ENCODE results near the gene RWDD2A. TPM values are rescaled to one million over a fixed set of nuclear protein-coding genes. Genes with fewer than 3 reads are reported as not detected.
"Not testable (repeated sequence)": the region's sequence is repeated elsewhere in the genome, so short reads cannot be mapped to it uniquely, and the experiment has no call there.

Gene RWDD2A
- total RNA-seq, 1 donor from 2014 or later: 1.3 TPM

DNA sequence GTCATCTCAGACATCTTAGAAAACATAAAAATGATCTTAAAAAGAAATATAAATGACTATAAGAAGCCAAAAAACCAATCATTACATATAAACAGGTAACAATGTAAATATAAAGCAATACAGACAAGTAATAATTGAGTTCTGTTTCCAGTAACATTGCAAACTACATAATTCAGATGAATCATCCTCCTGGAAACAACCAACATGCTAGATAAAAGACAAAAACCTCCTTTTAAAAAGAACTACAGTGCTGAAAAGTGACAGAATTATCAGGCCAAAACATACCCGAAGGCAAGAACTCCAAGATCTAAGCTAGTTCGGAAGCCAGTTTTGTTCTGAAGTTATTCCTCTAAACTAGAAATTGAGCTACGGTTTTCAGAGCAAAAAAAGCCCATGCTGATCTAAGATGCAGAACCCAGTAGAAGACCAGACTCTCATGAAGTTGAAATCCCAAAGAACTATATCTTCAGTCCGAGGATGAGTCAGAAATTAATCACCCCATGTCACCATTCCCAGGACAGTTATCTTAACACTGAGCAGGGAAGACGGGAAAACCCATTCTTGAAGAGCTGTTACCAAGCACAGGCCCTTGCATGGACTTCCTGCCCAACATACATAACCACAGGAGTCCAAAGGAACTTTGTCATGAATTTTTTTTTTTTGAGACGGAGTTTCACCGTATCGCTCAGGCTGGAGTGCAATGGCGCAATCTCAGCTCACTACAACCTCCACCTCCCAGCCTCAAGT is 9.9 kb upstream of the RWDD2A start:
- no peaks in the 10 kb centered on the region for H3K27me3 Mint-ChIP-seq (ENCODE audit: insufficient read depth)
- intact Hi-C loops (cut with micrococcal nuclease): no loop called here
- no peak overlapping the region for H3K27ac Mint-ChIP-seq
- H3K4me1 Mint-ChIP-seq (ENCODE audit: low read depth): peaks cover 5% of the 10 kb centered on the region
- no peak overlapping the region for H3K4me3 Mint-ChIP-seq
- H3K9me3 Mint-ChIP-seq: no peaks in the 10 kb centered on the region
- no peak for DNase-seq (ENCODE audit: low spot score)
- H3K36me3 Mint-ChIP-seq (ENCODE audit: low read depth): peaks cover 34% of the 10 kb centered on the region

DNA sequence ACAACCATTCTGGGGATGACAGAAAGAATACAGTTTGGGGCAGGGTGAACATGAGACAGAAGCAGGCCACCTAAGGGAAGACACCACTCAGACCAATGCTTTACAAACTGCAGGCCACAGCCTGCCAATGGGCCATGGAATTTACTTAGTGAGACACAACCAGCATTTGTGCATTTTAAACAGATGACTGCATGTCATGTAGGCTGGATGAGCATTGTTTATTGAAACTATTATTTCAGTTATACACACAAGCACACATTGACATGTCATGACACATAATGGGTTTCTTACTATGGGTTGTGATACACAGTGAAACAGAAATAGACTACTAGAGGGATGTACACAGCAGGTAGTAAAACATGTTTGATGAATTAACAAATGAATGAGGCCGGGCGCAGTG is 8.1 kb upstream of the RWDD2A start:
- Mint-ChIP-seq H3K36me3 (ENCODE audit: low read depth) (peaks cover 36% of the 10 kb centered on the region), H3K4me1 (ENCODE audit: low read depth) (peaks cover 10% of the 10 kb centered on the region)
- intact Hi-C loops (cut with micrococcal nuclease): no loop called here

DNA sequence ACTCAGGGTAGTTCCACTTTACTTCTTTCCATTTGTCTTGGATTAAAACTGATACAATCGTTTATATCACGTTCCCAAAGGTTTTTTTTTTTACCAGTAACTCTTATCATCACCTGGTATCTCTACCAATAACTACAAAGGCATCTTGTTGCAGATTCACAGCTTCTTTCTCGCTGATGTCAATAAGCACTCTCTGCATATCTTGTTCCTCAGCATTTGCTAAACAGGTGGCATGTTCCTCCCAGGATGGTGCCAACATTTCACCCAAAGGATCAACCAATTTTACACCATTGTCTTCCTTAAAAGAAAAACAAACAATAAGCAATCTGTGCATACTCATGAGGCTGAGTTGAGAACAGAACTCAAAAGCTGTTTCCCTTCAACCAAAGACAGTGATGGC is 4.7 kb upstream of the RWDD2A start:
- intact Hi-C loops (cut with micrococcal nuclease): no loop called here
- DNase-seq (ENCODE audit: low spot score): no peak
- H3K27ac Mint-ChIP-seq: no peak overlapping the region
- no peaks in the 10 kb centered on the region for H3K9me3 Mint-ChIP-seq
- peaks cover 21% of the 10 kb centered on the region for H3K4me1 Mint-ChIP-seq (ENCODE audit: low read depth)
- no peaks in the 10 kb centered on the region for H3K27me3 Mint-ChIP-seq (ENCODE audit: insufficient read depth)
- H3K4me3 Mint-ChIP-seq: no peak overlapping the region
- H3K36me3 Mint-ChIP-seq (ENCODE audit: low read depth): peaks cover 15% of the 10 kb centered on the region

More for the DNA sequence above, 8.1 kb upstream of the RWDD2A start:
- DNase-seq (ENCODE audit: low spot score): no peak
- Mint-ChIP-seq H3K27ac (no peak overlapping the region), H3K9me3 (no peaks in the 10 kb centered on the region), H3K4me3 (no peak overlapping the region), H3K27me3 (ENCODE audit: insufficient read depth) (no peaks in the 10 kb centered on the region)

DNA sequence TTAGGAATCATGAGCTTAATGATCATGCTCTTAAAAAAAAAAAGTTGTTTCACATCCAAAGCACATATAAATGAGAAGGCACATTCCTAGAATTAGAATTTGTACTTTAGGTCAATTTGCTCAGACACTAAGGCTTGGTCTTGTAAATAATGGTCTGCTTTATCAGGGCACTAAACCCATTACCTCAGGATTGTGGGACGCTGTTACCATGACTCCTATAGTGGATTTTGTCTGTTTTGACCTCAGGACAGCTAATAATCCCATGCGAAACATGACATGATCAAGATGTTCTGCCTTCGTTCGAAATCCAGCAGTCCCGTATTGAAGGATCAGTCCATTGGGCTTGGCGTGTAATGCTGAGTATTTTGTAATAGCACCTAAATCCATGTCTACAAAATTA is 2.5 kb upstream of the RWDD2A start:
- no peak for DNase-seq (ENCODE audit: low spot score)
- H3K9me3 Mint-ChIP-seq: no peaks in the 10 kb centered on the region
- H3K27me3 Mint-ChIP-seq (ENCODE audit: insufficient read depth): peaks cover 2% of the 10 kb centered on the region
- H3K4me3 Mint-ChIP-seq: peak overlapping the region; percentile 61
- no peak overlapping the region for H3K27ac Mint-ChIP-seq
- intact Hi-C loops (cut with micrococcal nuclease): loop anchor here (10.0 kb wide), 2 partner anchors 664 to 1436 kb away; partner anchors contain the start of genes CYB5R4, RIPPLY2 and TENT5A
- H3K4me1 Mint-ChIP-seq (ENCODE audit: low read depth): peaks cover 34% of the 10 kb centered on the region
- peaks cover 11% of the 10 kb centered on the region for H3K36me3 Mint-ChIP-seq (ENCODE audit: low read depth)

DNA sequence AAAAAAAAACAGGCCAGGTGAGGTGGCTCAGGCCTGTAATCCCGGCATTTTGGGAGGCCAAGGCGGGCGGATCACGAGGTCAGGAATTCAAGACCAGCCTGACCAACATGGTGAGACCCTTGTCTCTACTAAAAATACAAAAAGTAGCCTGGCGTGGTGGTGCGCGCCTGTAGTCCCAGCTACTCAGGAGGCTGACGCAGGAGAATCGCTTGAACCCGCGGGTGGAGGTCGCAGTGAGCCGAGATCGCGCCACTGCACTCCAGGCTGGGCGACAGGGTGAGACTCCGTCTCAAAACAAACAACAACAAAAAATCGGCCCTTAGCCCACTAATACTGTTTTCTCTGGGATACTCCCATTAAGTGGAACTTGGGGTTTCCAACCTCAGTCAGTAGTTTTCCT is 1.2 kb upstream of the RWDD2A start:
- not testable (repeated sequence) for H3K27me3 Mint-ChIP-seq (ENCODE audit: insufficient read depth); DNase-seq (ENCODE audit: low spot score); H3K27ac Mint-ChIP-seq; H3K36me3 Mint-ChIP-seq (ENCODE audit: low read depth); H3K9me3 Mint-ChIP-seq
- intact Hi-C loops (cut with micrococcal nuclease): loop anchor here (2.0 to 10.0 kb wide), 3 partner anchors 663 to 1437 kb away; partner anchors contain the start of genes CYB5R4, IBTK, RIPPLY2 and TENT5A
- H3K4me3 Mint-ChIP-seq: peak overlapping the region; percentile 98
- H3K4me1 Mint-ChIP-seq (ENCODE audit: low read depth): peaks cover 38% of the 10 kb centered on the region

DNA sequence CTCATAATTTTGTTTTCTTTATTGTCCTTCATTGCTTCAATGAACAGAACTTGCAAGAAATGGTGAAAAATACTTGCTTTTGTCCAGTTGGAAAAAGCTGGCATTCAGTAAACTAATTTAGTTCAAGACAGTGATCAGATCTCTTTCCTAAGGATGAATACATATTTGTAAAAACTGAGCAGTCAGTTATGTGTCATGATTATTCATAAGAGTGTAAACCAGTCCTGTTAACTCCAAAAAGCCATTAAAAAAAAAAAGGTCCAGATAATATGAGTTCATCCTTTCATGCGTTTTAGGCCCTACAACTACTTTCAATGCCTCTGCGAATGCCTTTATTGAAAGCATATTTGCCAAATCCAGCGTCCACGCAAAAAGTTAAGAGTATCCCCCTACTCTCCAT is 701 bp upstream of the RWDD2A start:
- peaks cover 2% of the 10 kb centered on the region for H3K27me3 Mint-ChIP-seq (ENCODE audit: insufficient read depth)
- intact Hi-C loops (cut with micrococcal nuclease): loop anchor here (2.0 to 10.0 kb wide), 3 partner anchors 662 to 1438 kb away; partner anchors contain the start of genes CYB5R4, IBTK, RIPPLY2 and TENT5A
- peaks cover 38% of the 10 kb centered on the region for H3K4me1 Mint-ChIP-seq (ENCODE audit: low read depth)
- H3K9me3 Mint-ChIP-seq: no peaks in the 10 kb centered on the region
- H3K36me3 Mint-ChIP-seq (ENCODE audit: low read depth): peaks cover 7% of the 10 kb centered on the region
- no peak for DNase-seq (ENCODE audit: low spot score)
- H3K4me3 Mint-ChIP-seq: peak overlapping the region; percentile 98
- H3K27ac Mint-ChIP-seq: peak overlapping the region; percentile 94

DNA sequence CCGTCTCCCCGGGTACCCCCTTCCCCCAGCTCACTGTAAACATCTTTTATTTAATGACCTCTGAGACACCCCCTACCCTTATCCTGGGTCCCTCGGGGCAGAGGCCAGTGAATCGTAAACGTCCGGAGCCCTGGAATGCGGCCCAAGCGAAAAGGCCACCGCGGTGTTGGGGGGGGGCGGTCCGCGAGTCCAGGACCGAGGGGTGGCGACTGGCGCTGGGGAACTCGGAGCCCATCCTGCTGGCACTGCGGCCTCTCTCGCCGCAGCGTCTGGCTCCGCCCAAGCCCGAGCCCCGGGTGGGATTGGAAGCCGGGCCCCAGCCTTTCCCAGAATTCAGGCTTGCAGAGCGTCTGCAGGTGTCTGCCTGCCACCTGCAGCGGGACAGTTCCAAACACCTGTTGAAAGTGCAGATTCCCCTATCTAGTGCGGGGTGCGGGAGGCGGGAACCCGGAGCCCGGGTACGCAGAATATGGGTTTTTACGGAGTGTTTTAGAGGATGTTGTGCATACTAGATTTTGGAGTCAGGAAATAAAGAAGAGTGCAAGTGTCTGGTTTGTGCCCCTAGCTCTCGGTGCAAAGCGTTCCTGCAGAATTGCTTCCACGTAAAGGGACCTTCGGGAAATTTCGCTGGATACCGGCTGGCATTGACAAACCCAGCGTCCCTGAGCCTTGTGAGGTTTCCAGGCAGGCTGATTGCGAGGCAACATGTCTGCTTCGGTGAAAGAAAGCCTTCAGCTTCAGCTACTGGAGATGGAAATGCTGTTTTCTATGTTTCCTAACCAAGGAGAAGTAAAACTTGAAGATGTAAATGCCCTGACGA is 800 bp downstream of the RWDD2A start:
- Mint-ChIP-seq H3K9me3 (no peaks in the 10 kb centered on the region), H3K36me3 (ENCODE audit: low read depth) (peaks cover 7% of the 10 kb centered on the region), H3K4me3 (peak overlapping the region; percentile 98), H3K4me1 (ENCODE audit: low read depth) (peaks cover 36% of the 10 kb centered on the region), H3K27me3 (ENCODE audit: insufficient read depth) (peaks cover 2% of the 10 kb centered on the region), H3K27ac (no peak overlapping the region)
- peak; percentile 5 for DNase-seq (ENCODE audit: low spot score)
- intact Hi-C loops (cut with micrococcal nuclease): loop anchor here (1.0 to 10.0 kb wide), 5 partner anchors 21 to 1439 kb away; partner anchors contain the start of genes CYB5R4, DOP1A, IBTK and RIPPLY2

DNA sequence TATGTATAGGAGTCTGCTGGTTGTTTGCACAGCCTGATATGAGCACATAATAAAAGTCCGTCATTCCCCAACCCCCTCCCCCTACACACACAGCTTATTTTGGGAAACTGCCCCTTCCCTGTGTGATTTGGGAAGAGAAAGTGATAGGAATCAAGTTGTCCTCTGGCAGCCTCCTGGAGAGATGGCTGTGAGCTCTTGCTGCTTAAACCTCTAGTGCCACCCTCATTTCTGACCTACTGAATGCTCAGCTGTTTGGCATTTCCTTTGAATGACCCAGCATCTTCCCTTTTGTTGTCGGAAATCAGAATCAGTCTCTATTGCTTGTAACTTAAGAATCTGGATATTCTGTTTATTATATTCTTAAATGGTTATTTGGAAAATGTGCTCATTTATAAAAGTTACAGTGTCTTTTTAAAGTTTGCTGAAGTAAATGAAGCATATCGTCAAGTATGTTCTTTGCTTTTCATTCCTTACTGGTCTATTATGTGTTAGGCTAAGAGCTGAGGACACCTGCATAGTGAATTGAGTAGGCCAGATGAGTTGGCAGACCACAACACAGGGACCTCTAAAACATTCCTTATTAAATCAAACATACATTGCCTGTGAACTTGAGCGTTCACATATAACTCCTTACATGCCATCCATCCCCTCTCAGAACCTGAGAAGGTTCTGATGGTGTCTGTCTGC is 5.5 kb downstream of the RWDD2A start:
- Mint-ChIP-seq H3K4me1 (ENCODE audit: low read depth) (peaks cover 17% of the 10 kb centered on the region), H3K4me3 (no peak overlapping the region), H3K27ac (no peak overlapping the region), H3K27me3 (ENCODE audit: insufficient read depth) (peaks cover 11% of the 10 kb centered on the region), H3K9me3 (no peaks in the 10 kb centered on the region), H3K36me3 (ENCODE audit: low read depth) (peaks cover 2% of the 10 kb centered on the region)
- no peak for DNase-seq (ENCODE audit: low spot score)
- intact Hi-C loops (cut with micrococcal nuclease): loop anchor here (10.0 kb wide), 2 partner anchors 656 to 1444 kb away; partner anchors contain the start of genes CYB5R4, RIPPLY2 and TENT5A

DNA sequence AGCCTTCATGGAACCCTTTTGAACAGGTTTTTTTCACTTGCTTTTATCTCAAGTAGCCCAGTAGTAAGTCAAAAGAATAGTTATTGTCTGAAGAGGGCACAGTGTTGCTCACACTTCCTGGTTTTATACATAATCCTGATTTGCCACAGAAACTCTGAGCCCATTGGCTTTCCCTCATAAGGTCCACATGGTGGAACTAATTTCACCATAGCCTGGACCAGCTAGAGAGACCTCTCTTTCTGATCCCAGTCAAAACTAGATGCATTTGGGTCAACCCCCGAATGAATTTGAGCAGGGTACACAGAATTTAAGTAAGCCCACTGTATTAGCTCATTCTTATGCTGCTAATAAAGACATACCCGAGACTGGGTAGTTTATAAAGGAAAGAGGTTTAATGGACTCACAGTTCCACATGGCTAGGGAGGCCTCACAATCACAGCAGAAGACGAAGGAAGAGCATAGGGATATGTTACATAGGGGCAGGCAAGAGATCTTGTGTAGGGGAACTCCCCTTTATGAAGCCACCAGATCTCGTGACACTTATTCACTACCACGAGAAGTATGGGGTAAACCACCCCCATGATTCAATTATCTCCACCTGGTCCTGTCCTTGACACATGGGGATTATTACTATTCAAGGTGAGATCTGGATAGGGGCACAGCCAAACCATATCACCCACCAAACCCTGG is 6.2 kb downstream of the RWDD2A start:
- Mint-ChIP-seq H3K4me1 (ENCODE audit: low read depth) (peaks cover 14% of the 10 kb centered on the region), H3K36me3 (ENCODE audit: low read depth) (peaks cover 1% of the 10 kb centered on the region), H3K27ac (no peak overlapping the region), H3K4me3 (no peak overlapping the region), H3K9me3 (no peaks in the 10 kb centered on the region), H3K27me3 (ENCODE audit: insufficient read depth) (peaks cover 10% of the 10 kb centered on the region)
- DNase-seq (ENCODE audit: low spot score): no peak
- intact Hi-C loops (cut with micrococcal nuclease): loop anchor here (10.0 kb wide), 2 partner anchors 655 to 1445 kb away; partner anchors contain the start of genes CYB5R4, RIPPLY2 and TENT5A

DNA sequence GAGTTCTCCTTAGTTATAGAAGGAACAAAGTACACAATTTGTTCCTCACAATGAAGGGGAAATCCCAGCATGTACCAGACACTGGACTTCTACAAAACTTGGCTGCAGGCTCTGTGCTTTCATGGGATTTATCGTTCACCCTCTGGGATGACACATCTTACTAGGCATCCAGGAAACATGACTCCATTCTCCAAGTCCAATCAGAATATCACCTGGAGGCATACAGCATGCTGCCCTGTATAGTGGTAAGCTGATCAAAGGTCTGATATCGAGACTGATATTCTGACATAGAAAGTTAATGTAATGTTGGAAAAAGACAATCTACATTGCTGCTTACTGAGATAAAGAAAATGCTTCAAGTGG is 6.7 kb downstream of the RWDD2A start:
- intact Hi-C loops (cut with micrococcal nuclease): loop anchor here (10.0 kb wide), 2 partner anchors 655 to 1445 kb away; partner anchors contain the start of genes CYB5R4, RIPPLY2 and TENT5A
- DNase-seq (ENCODE audit: low spot score): no peak
- no peaks in the 10 kb centered on the region for H3K9me3 Mint-ChIP-seq
- H3K36me3 Mint-ChIP-seq (ENCODE audit: low read depth): no peaks in the 10 kb centered on the region
- no peak overlapping the region for H3K27ac Mint-ChIP-seq
- H3K4me3 Mint-ChIP-seq: no peak overlapping the region
- H3K27me3 Mint-ChIP-seq (ENCODE audit: insufficient read depth): peaks cover 9% of the 10 kb centered on the region
- peaks cover 9% of the 10 kb centered on the region for H3K4me1 Mint-ChIP-seq (ENCODE audit: low read depth)

DNA sequence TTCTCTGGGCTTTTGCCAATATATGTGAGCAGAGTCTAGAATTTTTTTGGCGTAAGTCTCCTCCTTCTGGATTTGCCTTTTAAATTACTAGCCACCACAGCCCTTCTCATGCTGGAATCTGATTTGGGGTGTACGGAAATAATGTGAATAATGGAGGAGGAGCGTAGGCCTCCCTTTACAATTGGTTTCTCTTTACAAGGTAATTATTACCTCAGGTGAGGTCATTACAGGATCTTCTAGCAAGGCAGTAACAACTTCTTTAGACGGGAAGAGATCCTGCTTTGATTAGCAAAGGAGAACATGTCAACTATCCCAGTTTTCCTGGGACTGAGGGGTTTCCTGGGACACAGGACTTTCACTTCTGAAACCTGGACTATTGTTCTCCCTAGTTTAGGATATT is 8.9 kb downstream of the RWDD2A start:
- peaks cover 9% of the 10 kb centered on the region for H3K27me3 Mint-ChIP-seq (ENCODE audit: insufficient read depth)
- H3K9me3 Mint-ChIP-seq: no peaks in the 10 kb centered on the region
- no peaks in the 10 kb centered on the region for H3K4me1 Mint-ChIP-seq (ENCODE audit: low read depth)
- no peaks in the 10 kb centered on the region for H3K36me3 Mint-ChIP-seq (ENCODE audit: low read depth)
- H3K27ac Mint-ChIP-seq: no peak overlapping the region
- DNase-seq (ENCODE audit: low spot score): no peak
- intact Hi-C loops (cut with micrococcal nuclease): no loop called here
- no peak overlapping the region for H3K4me3 Mint-ChIP-seq
